NCI-H1436 treated with DMSO at 0.1 percent for 48 hours (cell line): ENCODE data around the gene SKP2.

ENCODE experiments used
- DNase-seq: peaks from one replicate; lab custom pipeline; 2025; lab: John Stamatoyannopoulos, UW

Gene SKP2

DNA sequence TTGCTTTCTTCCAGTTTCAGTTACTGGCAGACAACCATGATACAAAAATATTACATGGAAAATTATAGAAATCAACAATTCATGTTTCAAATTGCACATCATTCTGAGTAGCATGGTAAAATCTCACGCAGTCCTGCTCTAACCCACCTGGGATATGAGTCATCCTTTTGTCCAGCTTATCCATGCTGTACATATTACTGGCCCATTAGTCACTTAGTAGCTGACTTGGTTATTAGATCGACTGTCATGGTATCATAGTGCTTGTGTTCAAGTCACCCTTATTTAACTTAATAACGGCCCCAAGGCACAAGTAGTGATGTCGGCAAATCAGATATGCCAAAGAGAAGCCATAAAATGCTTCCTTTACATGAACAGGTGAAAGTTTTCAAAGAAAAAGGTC is 48.6 kb downstream of the SKP2 start:
- DNase-seq, result no peak

DNA sequence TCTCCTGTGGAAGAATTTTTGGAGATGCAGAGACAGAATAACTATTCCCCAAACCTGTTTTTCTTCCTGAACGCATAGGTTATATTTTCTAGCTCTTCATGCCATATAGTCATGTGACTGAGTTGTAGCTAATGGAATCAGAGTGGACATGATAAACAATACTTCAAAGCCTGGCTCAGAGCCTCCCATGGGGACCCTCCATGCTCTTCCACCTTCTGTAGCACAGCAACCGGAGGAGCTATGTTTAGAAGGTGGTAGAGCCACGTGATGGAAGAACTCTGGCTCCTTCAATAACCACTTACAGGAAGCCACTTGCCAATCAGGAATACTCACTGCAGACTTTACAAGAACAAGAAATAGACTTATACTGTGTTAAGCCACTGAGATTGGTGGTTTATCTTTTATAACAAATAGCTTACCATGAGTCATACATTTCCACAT is 50.6 kb downstream of the SKP2 start:
- DNase-seq, result no peak

- no peak for DNase-seq
Measured at GRCh38 chr5:36205329-36205728, 53.4 kb downstream of the SKP2 start.

- no peak for DNase-seq
Measured at GRCh38 chr5:36206913-36207312, 55.0 kb downstream of the SKP2 start.

DNA sequence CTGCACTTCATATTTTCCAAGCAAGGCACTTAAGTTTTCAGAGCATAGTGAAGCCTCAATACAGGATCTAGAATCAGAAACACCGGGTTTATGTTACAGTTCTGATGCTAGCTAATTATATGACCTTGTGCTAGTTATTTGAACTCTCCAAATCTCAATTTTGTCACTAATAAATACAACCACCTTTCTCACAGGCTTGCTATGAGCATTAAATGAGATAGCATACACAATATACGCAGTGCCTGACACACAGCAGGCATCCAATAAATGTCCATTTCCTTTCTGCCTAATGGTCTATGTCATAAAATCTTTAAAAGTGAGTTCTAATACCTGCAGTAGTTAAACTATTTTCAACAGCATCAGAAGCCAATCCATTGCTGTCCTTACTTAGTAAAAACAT is 56.9 kb downstream of the SKP2 start:
- DNase-seq, result no peak

- no peak for DNase-seq
Measured at GRCh38 chr5:36209664-36210063, 57.8 kb downstream of the SKP2 start.

DNA sequence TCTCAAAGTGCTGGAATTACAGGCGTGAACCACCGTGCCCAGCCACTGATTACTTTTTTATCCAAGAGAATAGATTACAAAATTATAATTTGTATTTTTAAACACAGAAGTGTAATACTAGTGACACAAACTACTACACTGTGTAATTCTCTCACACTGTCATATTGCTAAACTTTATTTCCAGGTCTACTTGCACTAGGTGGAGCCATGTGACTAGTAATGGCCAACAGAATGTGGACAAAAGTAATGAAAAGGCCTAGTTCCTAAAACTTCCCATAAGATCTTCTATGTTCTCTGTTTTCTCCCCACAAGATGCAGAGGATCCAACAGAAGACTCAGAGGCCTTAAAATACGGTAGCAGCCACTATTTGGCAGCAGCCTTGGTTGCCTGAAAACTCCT is 62.5 kb downstream of the SKP2 start:
- DNase-seq, result no peak

GRCh38 chr5:36215910-36216309 is 64.0 kb downstream of the SKP2 start:
- no peak for DNase-seq

DNA sequence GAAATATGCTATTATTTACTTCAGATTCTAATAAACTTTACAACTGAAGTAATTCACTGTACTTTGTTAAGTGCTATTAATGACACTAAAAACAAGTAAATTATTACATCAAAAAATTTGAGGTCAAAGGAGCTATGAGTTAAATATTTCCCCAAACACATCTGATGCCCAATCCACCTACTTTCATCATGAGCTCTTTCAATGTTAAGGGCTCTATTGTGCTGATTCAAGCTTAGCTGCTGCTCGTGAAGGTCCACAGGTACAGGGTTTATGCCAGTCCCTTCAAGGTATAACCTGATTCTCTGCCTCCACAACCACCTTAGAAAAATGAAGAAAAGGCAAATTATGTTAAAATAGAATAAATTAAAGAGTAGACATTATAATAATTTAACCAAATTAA is 65.7 kb downstream of the SKP2 start:
- DNase-seq, result no peak

DNA sequence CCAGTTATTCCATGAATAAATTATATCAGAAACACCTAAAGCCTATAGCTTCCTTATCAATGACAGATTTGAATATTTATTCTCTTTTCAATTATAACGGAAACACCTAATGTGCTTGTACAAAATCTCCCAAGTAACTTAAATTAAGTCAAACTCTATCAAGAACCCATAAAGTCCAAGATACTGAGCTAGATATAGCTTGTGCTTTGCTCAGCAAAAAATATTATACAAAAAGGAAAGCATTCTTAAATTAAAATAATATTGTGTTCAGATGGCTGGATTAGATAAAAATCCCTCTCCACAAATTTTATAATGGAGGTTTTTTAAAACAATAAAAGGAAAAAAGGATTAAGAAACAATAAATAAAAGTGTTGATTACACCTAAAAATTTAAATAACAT is 66.1 kb downstream of the SKP2 start:
- DNase-seq, result no peak

DNA sequence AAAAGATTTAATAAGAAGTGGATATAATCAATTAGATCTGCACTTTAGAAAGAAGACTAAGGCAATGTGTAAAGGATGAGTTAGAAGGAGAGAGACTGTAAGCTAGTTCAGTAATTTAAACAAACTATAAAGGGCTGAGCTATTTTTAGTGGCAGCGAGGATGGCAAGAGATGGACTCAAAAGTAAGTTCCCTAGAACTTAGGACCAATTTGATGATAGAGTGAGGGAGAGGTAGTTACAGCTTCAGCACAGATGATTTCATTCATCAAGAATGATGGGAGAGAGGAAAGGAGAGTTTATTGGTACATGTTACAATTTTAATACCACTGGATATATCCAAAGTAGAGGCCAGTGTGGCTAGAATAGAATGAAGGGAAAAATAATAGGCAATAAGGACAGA is 70.7 kb downstream of the SKP2 start:
- no peak for DNase-seq

DNA sequence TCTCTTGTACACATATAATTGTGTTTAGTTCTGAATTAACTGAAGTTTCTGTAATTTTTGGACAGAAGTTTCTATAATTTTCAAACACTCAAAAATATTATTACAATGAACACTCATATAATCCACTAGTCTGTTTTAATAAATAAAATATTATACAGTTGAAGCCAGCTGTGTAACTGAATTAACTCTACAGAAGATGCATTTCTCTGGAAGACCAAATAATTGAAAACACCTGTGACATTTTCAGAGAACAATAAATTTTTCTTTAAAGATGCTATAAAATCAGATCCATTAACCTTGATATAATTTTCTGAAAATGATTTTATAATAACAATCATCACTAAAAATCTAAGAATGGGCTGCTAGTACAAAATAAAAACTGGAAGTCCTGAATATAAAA is 75.1 kb downstream of the SKP2 start:
- no peak for DNase-seq

DNA sequence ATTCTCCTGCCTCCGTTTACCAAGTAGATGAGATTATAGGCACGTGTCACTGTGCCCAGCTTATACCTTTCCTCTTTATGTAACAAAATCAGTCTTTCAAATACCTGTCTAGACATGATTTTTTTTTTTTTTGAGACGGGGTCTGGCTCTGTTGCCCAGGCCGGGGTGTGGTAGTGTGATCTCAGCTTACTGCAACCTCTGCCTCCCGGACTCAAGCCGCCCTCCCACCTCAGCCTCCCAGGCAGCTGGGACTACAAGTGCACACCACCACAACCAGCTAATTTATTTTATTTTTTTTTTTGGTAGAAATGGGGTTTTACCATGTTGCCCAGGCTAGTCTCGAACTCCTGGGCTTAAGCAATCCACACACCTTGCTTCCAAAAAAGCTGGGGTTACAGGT is 76.6 kb downstream of the SKP2 start:
- DNase-seq, result no peak

GRCh38 chr5:36230151-36230790 is 78.4 kb downstream of the SKP2 start:
- no peak for DNase-seq

- DNase-seq, result no peak
Measured at GRCh38 chr5:36232533-36232932, 80.6 kb downstream of the SKP2 start.
